Stomach smooth muscle (tissue), 2 donors: Measurements from ENCODE around the gene RASSF4.

Source experiments
- H3K27ac ChIP-seq: one replicate; pipeline ENCODE4 v1.7.0; 2013; ENCODE audit warnings: mild to moderate bottlenecking, low read length, inconsistent platforms
- H3K27me3 ChIP-seq, 2 donors: one replicate each; pipeline ENCODE4 v1.7.0; 2013; ENCODE audit warnings: low read length in 2 of 2; ENCODE audit not compliant: insufficient read depth in 2 of 2, control insufficient read depth in 1 of 2
- H3K36me3 ChIP-seq, 2 donors: one replicate each; pipeline ENCODE4 v1.7.0; 2013; ENCODE audit warnings: low read length in 2 of 2; ENCODE audit not compliant: control insufficient read depth in 2 of 2, insufficient read depth in 2 of 2
- H3K4me1 ChIP-seq: one replicate; pipeline ENCODE4 v1.7.0; 2013; ENCODE audit warnings: low read length; ENCODE audit not compliant: control insufficient read depth, insufficient read depth
- H3K4me3 ChIP-seq, 2 donors: one replicate each; pipeline ENCODE4 v1.7.0; 2013; ENCODE audit warnings: low read length in 2 of 2
- H3K9ac ChIP-seq, 2 donors: one replicate each; pipeline ENCODE4 v1.7.0; 2013; ENCODE audit warnings: low read length in 2 of 2, mild to moderate bottlenecking in 1 of 2
- H3K9me3 ChIP-seq, 2 donors: one replicate each; pipeline ENCODE4 v1.7.0; 2013; ENCODE audit warnings: low read length in 2 of 2; ENCODE audit not compliant: control insufficient read depth in 2 of 2
- donor health status: healthy.
- donor health status: Pancreatic carcinoma.

The RASSF4 gene

DNA sequence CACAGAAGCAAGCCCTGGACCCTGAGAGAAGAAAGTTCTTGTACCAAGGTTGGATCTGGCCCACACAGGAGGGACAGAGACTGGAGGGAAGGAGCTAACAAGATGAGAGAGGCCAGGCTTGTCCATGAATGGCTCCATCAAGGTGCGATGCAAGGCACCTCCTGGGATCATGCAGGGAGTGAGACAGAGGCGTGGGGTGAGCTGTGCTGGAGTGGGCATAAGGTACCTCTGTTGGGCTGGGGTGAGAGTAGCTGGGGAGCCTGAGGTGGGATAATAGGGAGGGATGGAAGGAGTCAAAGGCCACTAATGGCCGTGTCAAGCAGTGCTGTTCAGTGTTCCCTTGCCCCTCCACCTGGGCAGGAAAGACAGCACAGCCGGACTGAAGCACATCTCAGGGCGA is 38.5 kb upstream of the RASSF4 start:
- no peaks in the 10 kb centered on the region for H3K4me1 ChIP-seq
- H3K27me3 ChIP-seq: peaks cover 0 to 2% of the 10 kb centered on the region in 2 donors
- H3K27ac ChIP-seq: no peak overlapping the region
- H3K9ac ChIP-seq: no peak overlapping the region
- no peaks in the 10 kb centered on the region for H3K36me3 ChIP-seq
- H3K4me3 ChIP-seq: no peak overlapping the region
- no peaks in the 10 kb centered on the region for H3K9me3 ChIP-seq

- Histone ChIP-seq H3K27ac (no peak overlapping the region), H3K4me3 (no peak overlapping the region), H3K4me1 (no peaks in the 10 kb centered on the region), H3K9me3 (no peaks in the 10 kb centered on the region), H3K36me3 (no peaks in the 10 kb centered on the region), H3K27me3 (peaks cover 0 to 2% of the 10 kb centered on the region in 2 donors), H3K9ac (no peak overlapping the region)
Measured at GRCh38 chr10:44921506-44921905, 38.1 kb upstream of the RASSF4 start.

DNA sequence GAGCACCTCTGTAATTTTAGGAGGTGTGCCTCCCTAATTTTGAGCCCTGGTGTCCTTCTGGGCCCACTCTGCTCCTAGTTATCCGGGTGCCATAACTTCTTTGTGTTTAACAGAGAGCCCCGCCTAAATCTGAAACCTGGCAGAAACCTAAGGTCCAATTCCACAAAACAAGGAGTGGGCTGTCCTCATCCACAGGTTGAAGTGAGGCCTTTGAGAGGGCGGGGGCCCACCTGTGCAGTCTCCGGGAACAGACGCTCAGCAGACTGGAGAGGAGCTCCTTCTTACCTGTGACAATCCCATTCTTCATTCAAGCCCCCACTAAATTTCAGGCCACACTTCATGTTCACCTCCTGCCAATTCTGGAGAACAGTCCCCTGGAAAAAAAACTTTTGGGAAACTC is 37.6 kb upstream of the RASSF4 start:
- Histone ChIP-seq H3K36me3 (no peaks in the 10 kb centered on the region), H3K27me3 (peaks cover 0 to 2% of the 10 kb centered on the region in 2 donors), H3K9ac (no peak overlapping the region), H3K4me3 (no peak overlapping the region), H3K9me3 (no peaks in the 10 kb centered on the region), H3K27ac (no peak overlapping the region), H3K4me1 (no peaks in the 10 kb centered on the region)

DNA sequence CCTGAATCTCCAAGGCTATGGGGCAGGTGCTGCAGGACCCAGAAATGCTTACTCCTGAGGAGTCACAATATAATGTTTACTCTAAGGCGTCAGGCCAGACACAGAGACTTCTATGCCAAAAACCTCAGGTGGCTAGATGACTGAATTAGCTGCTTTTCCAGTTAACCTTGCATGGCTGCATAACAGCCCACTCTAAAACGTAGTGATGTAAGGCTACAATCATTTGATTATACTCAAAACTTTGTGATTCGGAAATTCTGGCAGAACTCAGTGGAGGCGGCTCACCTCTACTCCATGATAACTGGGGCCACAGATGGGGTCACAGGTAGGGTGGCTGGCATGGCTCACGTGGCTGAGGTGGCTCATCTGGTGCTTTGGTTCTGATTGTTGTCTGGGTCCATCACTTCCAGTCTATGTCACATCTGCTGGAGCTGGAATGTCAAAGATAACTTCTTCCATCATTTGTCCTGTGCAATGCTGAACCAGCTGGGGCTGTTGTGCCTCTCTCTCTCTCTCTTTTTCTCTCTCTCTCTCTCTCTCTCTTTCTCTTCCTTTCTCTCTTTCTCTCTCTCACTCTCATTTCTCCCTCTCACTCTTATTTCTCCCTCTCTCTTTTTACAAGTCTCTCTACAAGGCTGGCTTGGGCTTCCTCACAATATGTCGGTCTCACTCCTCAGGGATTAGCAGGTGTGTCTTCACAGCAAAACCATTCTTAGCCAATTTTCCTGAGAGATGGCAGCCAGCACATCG is 36.6 kb upstream of the RASSF4 start:
- Histone ChIP-seq H3K9ac (no peak overlapping the region), H3K4me1 (no peaks in the 10 kb centered on the region), H3K36me3 (no peaks in the 10 kb centered on the region), H3K9me3 (no peaks in the 10 kb centered on the region), H3K4me3 (no peak overlapping the region), H3K27ac (no peak overlapping the region), H3K27me3 (peaks cover 0 to 2% of the 10 kb centered on the region in 2 donors)

DNA sequence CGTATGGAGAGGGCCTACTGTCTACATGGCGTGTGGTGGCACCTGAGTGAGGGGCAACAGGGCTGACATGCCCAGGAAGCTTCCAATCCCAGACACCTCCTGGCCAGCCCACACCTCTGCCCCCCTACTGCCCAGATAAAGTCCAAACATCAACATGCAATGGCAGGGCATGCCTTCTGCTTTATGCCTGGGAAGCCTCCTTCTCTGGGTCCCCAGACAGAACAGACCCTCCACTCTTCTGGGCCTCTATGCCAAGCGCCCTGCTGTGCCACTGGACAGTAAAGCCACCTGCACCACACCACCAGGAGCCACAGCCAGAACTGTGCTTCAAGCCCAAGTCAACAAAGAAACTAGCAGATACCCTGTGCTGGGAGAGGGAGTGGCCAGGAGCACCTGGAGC is 36.0 kb upstream of the RASSF4 start:
- peaks cover 0 to 2% of the 10 kb centered on the region in 2 donors for H3K27me3 ChIP-seq
- H3K27ac ChIP-seq: no peak overlapping the region
- no peaks in the 10 kb centered on the region for H3K9me3 ChIP-seq
- H3K4me3 ChIP-seq: no peak overlapping the region
- H3K4me1 ChIP-seq: no peaks in the 10 kb centered on the region
- no peaks in the 10 kb centered on the region for H3K36me3 ChIP-seq
- H3K9ac ChIP-seq: no peak overlapping the region

DNA sequence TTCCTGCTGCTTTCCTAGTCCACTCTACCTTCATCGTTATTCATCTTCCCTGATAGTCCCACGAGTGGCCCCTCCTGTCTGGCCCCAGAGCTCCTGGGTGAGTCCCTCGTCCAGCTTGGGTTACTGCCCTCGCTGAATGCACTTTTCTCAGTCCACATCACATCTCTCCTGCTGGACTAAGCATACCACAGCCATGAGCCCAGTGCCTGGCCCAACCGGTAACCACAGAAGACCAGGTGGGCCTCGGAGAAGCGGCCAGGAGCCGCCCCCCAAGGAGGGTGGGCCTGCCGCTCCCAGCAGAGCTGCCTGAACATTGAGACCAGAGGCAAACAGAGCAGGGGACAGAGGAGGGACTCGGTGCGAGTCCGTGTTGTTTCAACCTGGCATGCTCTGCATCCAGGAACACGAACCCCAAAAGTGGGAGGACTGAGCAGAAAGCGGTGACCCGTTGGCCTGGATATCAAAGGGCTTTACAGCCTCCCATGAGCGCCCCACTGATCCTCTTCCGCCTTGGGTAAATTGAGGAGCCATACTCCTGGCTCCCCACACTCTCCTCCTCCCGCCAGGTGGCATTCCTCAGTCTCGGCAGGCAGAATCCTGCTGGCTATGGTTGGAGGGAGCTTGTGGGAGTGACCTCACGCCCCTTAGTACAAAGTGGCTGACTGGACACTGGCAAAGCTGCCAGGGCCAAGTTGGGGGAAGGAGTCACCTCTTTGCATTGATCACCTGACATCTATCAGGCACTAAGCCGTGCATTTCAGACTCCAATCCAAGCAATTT is 35.2 kb upstream of the RASSF4 start:
- Histone ChIP-seq H3K36me3 (no peaks in the 10 kb centered on the region), H3K9ac (no peak overlapping the region), H3K27ac (no peak overlapping the region), H3K9me3 (no peaks in the 10 kb centered on the region), H3K4me3 (no peak overlapping the region), H3K4me1 (no peaks in the 10 kb centered on the region), H3K27me3 (peaks cover 0 to 2% of the 10 kb centered on the region in 2 donors)

GRCh38 chr10:44925224-44925623 is 34.4 kb upstream of the RASSF4 start:
- no peaks in the 10 kb centered on the region for H3K4me1 ChIP-seq

DNA sequence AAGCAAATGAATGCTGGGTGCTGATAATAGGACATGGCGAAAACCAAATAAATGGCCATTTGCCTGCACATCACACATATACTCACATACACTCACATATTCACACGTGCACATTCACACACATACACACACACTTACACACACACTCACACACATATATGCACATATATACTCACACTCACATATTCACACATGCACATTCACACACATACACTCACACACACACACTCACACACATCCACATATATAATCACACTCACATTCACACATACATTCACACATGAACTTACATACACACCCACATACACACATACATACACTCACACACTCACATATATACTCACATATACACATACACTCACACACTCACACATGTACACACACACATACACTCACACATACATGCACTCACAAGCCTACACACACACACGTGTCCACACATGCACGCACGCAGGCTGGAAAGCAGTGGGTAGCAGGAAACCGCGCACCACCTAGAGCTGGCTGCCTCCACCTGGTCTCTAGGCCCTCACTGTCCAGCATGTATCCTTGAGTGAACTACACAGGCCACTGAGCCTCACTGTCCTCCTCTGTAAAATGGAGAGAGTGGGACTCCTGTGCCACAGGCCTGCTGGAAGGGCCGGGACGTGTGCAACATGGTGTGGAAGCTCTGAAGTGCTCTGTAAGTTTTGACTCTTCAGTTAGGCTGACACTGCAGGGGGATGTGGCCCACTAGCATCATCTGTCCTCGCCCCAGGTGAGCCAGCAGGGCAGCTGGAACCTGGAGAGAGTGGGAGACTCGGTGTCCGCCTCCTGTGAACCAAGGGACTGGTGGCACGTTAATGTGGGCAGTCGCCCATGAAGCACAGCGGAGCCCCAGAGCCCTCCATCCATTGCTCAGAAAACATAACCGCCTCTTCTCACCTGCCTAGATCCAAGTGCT is 33.5 kb upstream of the RASSF4 start:
- Histone ChIP-seq H3K4me1 (no peaks in the 10 kb centered on the region), H3K9me3 (no peaks in the 10 kb centered on the region), H3K4me3 (no peak overlapping the region), H3K27me3 (peaks cover 0 to 2% of the 10 kb centered on the region in 2 donors), H3K27ac (no peak overlapping the region), H3K9ac (no peak overlapping the region), H3K36me3 (no peaks in the 10 kb centered on the region)

More at GRCh38 chr10:44925224-44925623, 34.4 kb upstream of the RASSF4 start:
- H3K27me3 ChIP-seq: peaks cover 0 to 2% of the 10 kb centered on the region in 2 donors
- H3K27ac ChIP-seq: no peak overlapping the region
- H3K4me3 ChIP-seq: no peak overlapping the region
- no peak overlapping the region for H3K9ac ChIP-seq
- no peaks in the 10 kb centered on the region for H3K36me3 ChIP-seq
- H3K9me3 ChIP-seq: no peaks in the 10 kb centered on the region

DNA sequence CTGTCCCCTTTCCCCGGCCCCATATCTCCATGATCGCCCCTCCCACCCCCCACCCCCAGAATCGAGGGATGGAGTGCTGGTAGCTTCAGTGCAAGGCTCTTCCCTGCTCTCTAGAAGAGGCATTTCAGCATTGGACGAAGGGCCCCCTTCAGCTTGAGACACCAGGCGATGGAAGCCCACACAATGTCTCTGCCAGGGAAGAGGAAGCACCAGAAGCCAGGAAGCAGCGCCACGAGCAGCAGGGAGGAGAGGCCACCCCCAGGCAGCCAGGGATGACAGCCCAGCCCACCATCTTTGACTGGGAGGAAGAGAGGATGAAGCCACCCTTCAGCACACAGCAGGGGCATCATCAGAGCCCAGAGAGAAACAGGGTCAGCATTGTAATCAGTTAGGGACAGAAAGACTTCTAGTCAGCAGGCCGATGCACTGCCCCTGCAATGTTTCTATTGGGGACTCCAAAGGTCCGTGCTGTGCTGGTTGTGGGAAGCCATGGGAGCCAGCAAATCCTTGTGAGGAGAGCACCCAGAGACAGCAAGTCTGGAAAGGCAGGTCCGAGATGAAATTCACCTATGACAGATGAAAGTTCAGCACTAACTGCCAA is 32.8 kb upstream of the RASSF4 start:
- H3K27me3 ChIP-seq: peaks cover 0 to 2% of the 10 kb centered on the region in 2 donors
- no peaks in the 10 kb centered on the region for H3K36me3 ChIP-seq
- no peaks in the 10 kb centered on the region for H3K9me3 ChIP-seq
- H3K4me1 ChIP-seq: no peaks in the 10 kb centered on the region
- no peak overlapping the region for H3K4me3 ChIP-seq
- H3K27ac ChIP-seq: no peak overlapping the region
- H3K9ac ChIP-seq: no peak overlapping the region

DNA sequence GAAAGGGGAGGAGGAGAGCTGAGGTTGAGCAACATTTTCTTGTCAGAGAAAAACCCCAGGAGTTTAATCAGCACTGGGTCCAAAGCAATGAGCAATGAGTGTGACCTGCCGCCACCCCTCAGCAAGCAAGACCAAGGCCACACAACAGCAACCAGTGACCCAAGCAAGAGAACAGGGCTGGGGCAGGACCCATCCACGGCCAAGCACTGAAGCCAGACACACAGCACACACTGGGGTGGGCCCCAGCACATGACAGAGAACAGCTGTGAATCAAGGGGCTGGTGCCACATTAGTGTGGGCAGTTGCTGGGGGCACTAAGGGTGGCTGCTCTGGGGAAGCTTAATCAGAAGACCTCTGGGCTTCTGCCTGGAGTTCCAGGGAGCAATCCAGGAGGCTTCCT is 32.2 kb upstream of the RASSF4 start:
- Histone ChIP-seq H3K27ac (no peak overlapping the region), H3K4me3 (no peak overlapping the region), H3K27me3 (peaks cover 0 to 2% of the 10 kb centered on the region in 2 donors), H3K9ac (no peak overlapping the region), H3K9me3 (no peaks in the 10 kb centered on the region), H3K4me1 (peaks cover 1% of the 10 kb centered on the region), H3K36me3 (no peaks in the 10 kb centered on the region)
